HCT116 (cell line): Measurements from ENCODE around the gene TBR1. TPM values are rescaled to one million over a fixed set of nuclear protein-coding genes. Genes with fewer than 3 reads are reported as not detected.

Experiments
- ATAC-seq: fragments of 200-7000 bp; cut with Tn5 transposase; 2 replicates; pipeline ENCODE4 v1.9.1; 2020; ENCODE audit warnings: mild to moderate bottlenecking, moderate library complexity
- BruUV-seq: library from RNA; stranded (reverse); fragments of 400-500 nt; replicated peaks from 2 replicates; lab custom pipeline; 2021; lab: Mats Ljungman, UMichigan
- CTCF ChIA-PET: fragments of 300-600 bp; sonication (Branson Sonifier 250); formaldehyde crosslinking; loops from one replicate; lab custom pipeline; 2021; ENCODE audit warnings: antibody characterized with exemption; lab: Charles Lee
- POLR2A ChIA-PET: fragments of 300-600, 350-600 bp; sonication (Branson Sonifier 250); formaldehyde crosslinking; loops from one replicate; lab custom pipeline; 2021; ENCODE audit warnings: antibody characterized with exemption; lab: Charles Lee
- RAD21 ChIA-PET, 2 experiments: fragments of 300-600 bp; sonication (Branson Sonifier 250); formaldehyde crosslinking; loops; one replicate each; lab custom pipeline; 2023; ENCODE audit warnings: low total read pairs in 2 of 2; ENCODE audit not compliant: uncharacterized antibody in 2 of 2, unreplicated experiment in 2 of 2, low non-redundant PET in 1 of 2; lab: Charles Lee
- DNase-seq: peaks from one replicate; pipeline ENCODE4 v3.0.0-alpha.2; 2010; ENCODE audit warnings: low read depth, low spot score
- H2AFZ ChIP-seq: fragments of 200-600 bp; shearing (Covaris generic), sonication (generic); 2 replicates; pipeline ENCODE4 v1.6.1; 2017; ENCODE audit warnings: low read depth, mixed run types, mixed read lengths, antibody characterized with exemption, low read length; ENCODE audit not compliant: poor library complexity, severe bottlenecking
- H3K27ac ChIP-seq: 2 replicates; pipeline ENCODE4 v1.5.1; 2012; ENCODE audit warnings: low read depth, low read length
- H3K27me3 ChIP-seq: fragments of 200-600 bp; sonication (generic); 2 replicates; pipeline ENCODE4 v1.6.1; 2016; ENCODE audit warnings: mixed run types, low read length, mixed read lengths; ENCODE audit not compliant: insufficient read depth
- H3K36me3 ChIP-seq, 2 experiments: fragments of 200-500 bp in 1 of 2; fragments of 200-600 bp in 1 of 2; sonication (Bioruptor generic) in 1 of 2; sonication (generic) in 1 of 2; 2 replicates each; pipeline versions ENCODE4 v1.5.1 to v1.6.1; 2014 to 2016; ENCODE audit warnings: low read length in 2 of 2, inconsistent platforms in 1 of 2, mixed read lengths in 1 of 2, mixed run types in 1 of 2; ENCODE audit not compliant: insufficient read depth in 2 of 2, control insufficient read depth in 1 of 2
- H3K4me1 ChIP-seq, 2 experiments: fragments of 200-600 bp in 1 of 2; sonication (generic) in 1 of 2; 2 replicates each; pipeline versions ENCODE4 v1.5.1 to v1.6.1; 2012 to 2017; ENCODE audit warnings: low read length in 2 of 2, inconsistent platforms in 1 of 2, mild to moderate bottlenecking in 1 of 2, mixed read lengths in 1 of 2, mixed run types in 1 of 2, moderate library complexity in 1 of 2; ENCODE audit not compliant: insufficient read depth in 2 of 2, control insufficient read depth in 1 of 2
- H3K4me2 ChIP-seq: fragments of 200-600 bp; sonication (generic); 2 replicates; pipeline ENCODE4 v1.6.1; 2017; ENCODE audit warnings: mixed run types, low read length, mixed read lengths
- H3K4me3 ChIP-seq, 2 experiments: fragments of 200-600 bp in 1 of 2; sonication (generic) in 1 of 2; replicated peaks in 1 of 2; 2 replicates each; pipeline ENCODE4 v1.5.1; 2011 to 2016; ENCODE audit warnings: low read length in 2 of 2, control low read depth in 1 of 2, low read depth in 1 of 2, mild to moderate bottlenecking in 1 of 2, mixed read lengths in 1 of 2, mixed run types in 1 of 2
- H3K79me2 ChIP-seq: fragments of 200-600 bp; sonication (generic); 2 replicates; pipeline ENCODE4 v1.6.1; 2017; ENCODE audit warnings: mild to moderate bottlenecking, mixed run types, low read length, moderate library complexity, mixed read lengths; ENCODE audit not compliant: insufficient read depth
- H3K9ac ChIP-seq: fragments of 200-600 bp; sonication (generic); 2 replicates; pipeline ENCODE4 v1.6.1; 2016; ENCODE audit warnings: low read length, mixed read lengths
- H3K9me2 ChIP-seq: fragments of 200-600 bp; sonication (generic), shearing (Covaris generic); 2 replicates; pipeline ENCODE4 v1.6.1; 2017; ENCODE audit warnings: mixed run types, mild to moderate bottlenecking, moderate library complexity; ENCODE audit not compliant: insufficient read depth
- H3K9me3 ChIP-seq, 2 experiments: fragments of 200-500 bp in 1 of 2; fragments of 200-600 bp in 1 of 2; sonication (Bioruptor generic) in 1 of 2; sonication (generic) in 1 of 2; 2 replicates each; pipeline ENCODE4 v1.6.1; 2014 to 2017; ENCODE audit warnings: low read length in 2 of 2, mixed read lengths in 2 of 2, inconsistent platforms in 1 of 2, low read depth in 1 of 2, mild to moderate bottlenecking in 1 of 2, mixed run types in 1 of 2, moderate library complexity in 1 of 2; ENCODE audit not compliant: control insufficient read depth in 1 of 2, insufficient read depth in 1 of 2
- H4K20me1 ChIP-seq: fragments of 200-600 bp; sonication (generic), shearing (Covaris generic); 2 replicates; pipeline ENCODE4 v1.6.1; 2017; ENCODE audit warnings: mixed run types, mild to moderate bottlenecking, moderate library complexity; ENCODE audit not compliant: insufficient read depth
- CBX3 ChIP-seq: IDR thresholded peaks from 2 replicates; pipeline ENCODE4 v1.6.1; 2012; ENCODE audit warnings: low read depth
- EGR1 ChIP-seq: IDR thresholded peaks from 2 replicates; pipeline ENCODE4 v1.6.1; 2012; ENCODE audit warnings: low read depth
- ELF1 ChIP-seq: IDR thresholded peaks from 2 replicates; pipeline ENCODE4 v1.6.1; 2012; ENCODE audit warnings: low read depth, borderline replicate concordance
- EZH2phosphoT487 ChIP-seq: fragments of 200-600 bp; IDR thresholded peaks from 2 replicates; pipeline ENCODE4 v1.6.1; 2018; ENCODE audit warnings: antibody characterized with exemption, borderline replicate concordance
- FOSL1 ChIP-seq: IDR thresholded peaks from 2 replicates; pipeline ENCODE4 v1.6.1; 2012; ENCODE audit warnings: low read depth
- POLR2A ChIP-seq: IDR thresholded peaks from 2 replicates; pipeline ENCODE4 v1.7.0; 2011; ENCODE audit warnings: borderline replicate concordance; ENCODE audit not compliant: insufficient read depth, insufficient read length; ENCODE audit errors: extremely low read depth
- POLR2AphosphoS5 ChIP-seq: IDR thresholded peaks from 2 replicates; pipeline ENCODE4 v1.6.1; 2011; ENCODE audit warnings: mild to moderate bottlenecking, low read depth, low read length, moderate library complexity
- RAD21 ChIP-seq: IDR thresholded peaks from 2 replicates; pipeline ENCODE4 v1.6.1; 2012; ENCODE audit warnings: low read depth, mild to moderate bottlenecking
- SIN3A ChIP-seq: IDR thresholded peaks from 2 replicates; pipeline ENCODE4 v1.6.1; 2012; ENCODE audit warnings: low read depth
- SP1 ChIP-seq: IDR thresholded peaks from 2 replicates; pipeline ENCODE4 v1.6.1; 2012; ENCODE audit warnings: low read depth
- SRF ChIP-seq: IDR thresholded peaks from 2 replicates; pipeline ENCODE4 v1.6.1; 2012; ENCODE audit warnings: low read depth
- TCF7L2 ChIP-seq: IDR thresholded peaks from 2 replicates; pipeline ENCODE4 v1.7.0; 2011; ENCODE audit warnings: borderline replicate concordance, inconsistent platforms; ENCODE audit not compliant: insufficient read depth, insufficient read length; ENCODE audit errors: extremely low read depth
- YY1 ChIP-seq: IDR thresholded peaks from 2 replicates; pipeline ENCODE4 v1.6.1; 2011; ENCODE audit warnings: low read length, low read depth, moderate library complexity, mild to moderate bottlenecking; ENCODE audit not compliant: insufficient replicate concordance; ENCODE audit errors: extremely low read depth
- ZFX ChIP-seq: fragments of 450-650 bp; IDR thresholded peaks from 2 replicates; pipeline ENCODE4 v1.6.1; 2017
- ZNF274 ChIP-seq: fragments of 200-500 bp; sonication (Bioruptor generic); IDR thresholded peaks from 2 replicates; pipeline ENCODE4 v1.6.1; 2014; ENCODE audit warnings: mild to moderate bottlenecking, low read depth, low read length, inconsistent platforms
- intact Hi-C: fragments of 100-400 bp; cut with micrococcal nuclease; formaldehyde crosslinking; loops from 2 replicates; pipeline ENCODE4 v1.10.0; 2022
- total RNA-seq: library from RNA; stranded (reverse); gene quantifications from one replicate; pipeline ENCODE4 v1.2.1, GENCODE V29; 2021; ENCODE audit not compliant: unreplicated experiment
- TF ChIP-seq, protein P1 (sequence below): IDR thresholded peaks from 2 replicates; pipeline ENCODE4 v1.6.1; 2012
- TF ChIP-seq, protein P2 (sequence below): IDR thresholded peaks from 2 replicates; pipeline ENCODE4 v1.6.1; 2012

TBR1 gene
- total RNA-seq, 1 experiment from 2014 or later: 0.17 TPM

DNA sequence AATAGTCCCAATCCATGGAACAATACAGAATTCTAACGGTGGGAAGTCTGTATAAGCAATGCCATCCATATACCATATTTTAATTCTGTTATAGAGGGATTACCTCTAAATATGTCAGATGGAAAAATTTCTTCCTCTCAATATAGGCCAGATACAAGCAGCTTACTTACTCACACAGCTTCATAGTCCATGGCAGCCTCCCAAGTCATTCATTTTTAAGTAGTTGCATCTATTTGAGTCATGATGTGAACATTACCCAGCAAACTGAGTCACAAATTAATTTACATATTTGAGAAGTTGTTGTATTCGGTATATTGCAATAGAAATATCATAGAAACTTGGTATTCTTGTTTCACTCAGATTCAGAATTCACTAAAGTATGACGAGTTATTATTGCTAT is 20.3 kb downstream of the TBR1 start:
- intact Hi-C loops: no loop called here
- no peaks in the 10 kb centered on the region for H3K9me3 ChIP-seq
- no peaks in the 10 kb centered on the region for H3K27me3 ChIP-seq
- H4K20me1 ChIP-seq: no peaks in the 10 kb centered on the region
- no peak overlapping the region for H3K4me3 ChIP-seq
- no peak for TF ChIP-seq TCF7L2
- TF ChIP-seq EZH2phosphoT487: no peak
- CTCF ChIA-PET: no interaction called here
- H3K36me3 ChIP-seq: no peaks in the 10 kb centered on the region
- POLR2A ChIA-PET: no interaction called here
- no peaks in the 10 kb centered on the region for H3K9me2 ChIP-seq
- ATAC-seq: no peak
- H2AFZ ChIP-seq: no peak overlapping the region
- RAD21 ChIA-PET: no interaction called here
- no peak overlapping the region for H3K9ac ChIP-seq
- no peaks in the 10 kb centered on the region for H3K4me1 ChIP-seq
- H3K4me2 ChIP-seq: no peak overlapping the region
- no peaks in the 10 kb centered on the region for H3K79me2 ChIP-seq
- BruUV-seq: no TSS peak
- H3K27ac ChIP-seq: no peak overlapping the region
- DNase-seq: no peak

DNA sequence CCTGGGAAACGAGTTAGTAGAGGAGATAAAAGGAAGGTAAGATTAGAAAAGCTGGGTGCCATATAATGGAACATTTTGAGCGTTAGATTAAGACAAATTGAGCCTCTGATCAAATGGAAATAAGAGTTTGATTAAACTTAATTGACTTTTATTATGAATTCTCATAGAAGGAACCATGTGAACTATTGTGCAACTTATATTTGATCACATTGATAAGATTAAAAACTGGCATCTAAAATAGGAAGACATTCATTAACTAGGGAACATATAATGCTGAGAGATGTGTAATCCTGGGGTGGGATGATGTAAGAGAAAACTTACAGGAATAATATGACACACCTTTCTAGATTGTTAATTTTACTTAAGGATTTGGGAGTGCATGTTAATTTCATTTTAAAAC is 22.5 kb downstream of the TBR1 start:
- Histone ChIP-seq H3K9ac (no peak overlapping the region), H3K4me2 (no peak overlapping the region), H2AFZ (no peak overlapping the region), H3K79me2 (no peaks in the 10 kb centered on the region), H3K9me3 (no peaks in the 10 kb centered on the region), H3K36me3 (no peaks in the 10 kb centered on the region), H3K27ac (no peak overlapping the region), H3K4me3 (no peak overlapping the region), H3K27me3 (no peaks in the 10 kb centered on the region), H3K9me2 (no peaks in the 10 kb centered on the region), H4K20me1 (no peaks in the 10 kb centered on the region), H3K4me1 (no peaks in the 10 kb centered on the region)
- BruUV-seq: no TSS peak
- ChIA-PET RAD21 (no interaction called here), POLR2A (no interaction called here), CTCF (no interaction called here)
- DNase-seq (no peak), ATAC-seq (no peak)
- intact Hi-C loops: no loop called here
- TF ChIP-seq FOSL1: no peak
- TF ChIP-seq SRF: no peak
- no peak for TF ChIP-seq TCF7L2
- TF ChIP-seq RAD21: no peak
- TF ChIP-seq, protein P1, sequence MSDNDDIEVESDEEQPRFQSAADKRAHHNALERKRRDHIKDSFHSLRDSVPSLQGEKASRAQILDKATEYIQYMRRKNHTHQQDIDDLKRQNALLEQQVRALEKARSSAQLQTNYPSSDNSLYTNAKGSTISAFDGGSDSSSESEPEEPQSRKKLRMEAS: no peak
- TF ChIP-seq ZNF274: no peak
- TF ChIP-seq YY1: no peak
- no peak for TF ChIP-seq SIN3A
- TF ChIP-seq POLR2A: no peak
- no peak for TF ChIP-seq SP1
- no peak for TF ChIP-seq ELF1
- TF ChIP-seq ZFX: no peak
- TF ChIP-seq POLR2AphosphoS5: no peak
- TF ChIP-seq CBX3: no peak
- TF ChIP-seq, protein P2, sequence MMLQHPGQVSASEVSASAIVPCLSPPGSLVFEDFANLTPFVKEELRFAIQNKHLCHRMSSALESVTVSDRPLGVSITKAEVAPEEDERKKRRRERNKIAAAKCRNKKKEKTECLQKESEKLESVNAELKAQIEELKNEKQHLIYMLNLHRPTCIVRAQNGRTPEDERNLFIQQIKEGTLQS: no peak
- TF ChIP-seq EZH2phosphoT487: no peak
- TF ChIP-seq EGR1: no peak
